GM12891 (cell line): ENCODE results near the gene THOC3.

Experiments used
- POLR2A ChIP-seq: IDR thresholded peaks from 2 replicates; pipeline ENCODE4 v1.6.1; 2011; ENCODE audit warnings: low read depth, low read length, control low read depth
- POLR2AphosphoS5 ChIP-seq: IDR thresholded peaks from 2 replicates; pipeline ENCODE4 v1.6.1; 2011; ENCODE audit warnings: low read depth, low read length, control low read depth
- SPI1 ChIP-seq: IDR thresholded peaks from 2 replicates; pipeline ENCODE4 v1.6.1; 2011; ENCODE audit warnings: low read depth, low read length, control low read depth
- TAF1 ChIP-seq: IDR thresholded peaks from 2 replicates; pipeline ENCODE4 v1.6.1; 2011; ENCODE audit warnings: low read depth, low read length, control low read depth

GRCh38 chr5:175922192-175922885 lies 45.8 kb downstream of the THOC3 start:
- no peak for TF ChIP-seq POLR2A
- no peak for TF ChIP-seq POLR2AphosphoS5
- no peak for TF ChIP-seq TAF1
- no peak for TF ChIP-seq SPI1
